ENCODE results near the gene H6PD. TPM values are rescaled to one million over a fixed set of nuclear protein-coding genes. Genes with fewer than 3 reads are reported as not detected.

Gene H6PD
- total RNA-seq, 1 donor from 2014 or later: 36.2 TPM

Other genes with a start within 250 kb of the H6PD start
- not detected in 2 replicates for gene SLC2A7, start 208.4 kb upstream of the H6PD start, total RNA-seq
- gene SLC2A5, start 165.1 kb upstream of the H6PD start, total RNA-seq: not detected in 2 replicates
- 1.1 and 3.6 TPM in 2 replicates for gene GPR157, start 105.7 kb upstream of the H6PD start, total RNA-seq
- gene SPSB1, start 58.1 kb downstream of the H6PD start, total RNA-seq: 5.5 and 6.6 TPM in 2 replicates